Measurements from ENCODE around the gene APOC3.

Gene APOC3

DNA sequence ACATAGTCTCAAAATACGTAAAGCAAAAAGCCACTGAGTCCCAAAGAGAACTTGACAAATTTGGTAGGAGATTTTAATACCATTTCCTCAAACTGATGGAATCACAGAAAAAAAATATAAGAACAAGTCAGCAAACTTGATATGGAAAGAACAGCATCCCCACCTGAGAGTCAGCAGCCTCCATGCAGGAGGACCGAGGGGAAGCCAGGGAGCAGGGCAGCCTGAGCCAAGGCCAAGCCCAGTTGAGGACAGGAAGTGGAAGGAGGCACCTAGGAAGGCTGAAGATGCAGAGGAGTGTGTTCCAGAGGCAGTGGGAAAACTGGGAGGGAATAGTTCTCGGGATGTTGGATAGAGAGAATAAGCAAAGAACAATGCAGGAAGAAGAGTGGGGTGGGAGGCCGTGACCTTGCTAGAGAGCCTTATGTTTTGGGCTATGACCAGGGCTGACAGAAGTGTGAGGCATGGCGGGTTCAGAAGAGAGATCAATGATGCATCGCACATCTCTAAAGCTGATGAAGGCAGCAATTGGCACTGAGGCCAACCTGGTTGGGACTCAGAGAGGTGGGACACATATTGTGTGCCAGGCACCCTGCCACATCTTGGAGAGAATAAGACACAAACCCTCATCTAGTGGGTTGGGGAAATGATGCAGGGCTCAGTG is 22.0 kb upstream of the APOC3 start:
- DNase-seq: no peak

DNA sequence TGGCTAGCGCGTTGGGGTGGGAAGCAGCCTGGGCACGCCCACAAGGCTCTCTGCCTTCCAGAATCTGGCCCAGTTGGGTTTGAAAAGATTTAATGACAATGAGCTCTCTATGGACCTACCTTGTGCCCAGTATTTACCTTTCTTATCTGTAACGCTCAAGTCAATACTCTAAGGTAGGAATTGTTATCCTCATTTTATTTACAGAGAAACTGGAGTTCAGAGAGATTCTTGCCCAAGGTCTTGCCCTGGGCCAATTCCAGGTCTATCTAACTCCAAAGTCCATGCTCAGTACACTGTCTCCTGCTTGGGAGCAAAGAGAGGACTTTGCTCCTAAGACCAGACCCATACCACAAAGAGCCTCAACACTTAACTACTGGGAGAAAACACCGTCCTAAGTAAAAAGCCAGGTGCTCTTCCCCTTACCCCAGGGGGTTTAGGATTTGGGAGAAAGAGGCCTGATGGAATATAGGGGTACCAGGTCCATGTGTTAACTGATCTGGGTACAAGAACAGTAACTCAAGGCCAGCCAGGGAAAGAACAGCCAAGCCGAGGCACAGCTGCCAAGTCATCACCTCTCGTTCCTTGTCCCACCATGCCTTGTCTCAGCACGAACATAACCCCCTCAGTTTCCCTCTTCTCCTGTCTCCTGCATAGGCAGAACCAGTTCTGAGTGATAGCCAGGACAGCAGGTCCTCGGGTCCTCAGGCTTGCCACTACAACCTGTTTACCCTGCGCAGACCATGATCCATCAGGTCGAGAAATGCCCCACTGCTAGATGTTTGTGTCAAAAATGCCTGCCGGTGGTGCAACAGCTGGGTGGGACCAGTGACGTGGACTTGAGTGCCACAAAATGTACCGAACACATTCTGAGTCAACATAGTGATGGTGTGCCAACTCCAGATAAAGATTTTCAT is 21.2 kb upstream of the APOC3 start:
- no peak for DNase-seq

DNA sequence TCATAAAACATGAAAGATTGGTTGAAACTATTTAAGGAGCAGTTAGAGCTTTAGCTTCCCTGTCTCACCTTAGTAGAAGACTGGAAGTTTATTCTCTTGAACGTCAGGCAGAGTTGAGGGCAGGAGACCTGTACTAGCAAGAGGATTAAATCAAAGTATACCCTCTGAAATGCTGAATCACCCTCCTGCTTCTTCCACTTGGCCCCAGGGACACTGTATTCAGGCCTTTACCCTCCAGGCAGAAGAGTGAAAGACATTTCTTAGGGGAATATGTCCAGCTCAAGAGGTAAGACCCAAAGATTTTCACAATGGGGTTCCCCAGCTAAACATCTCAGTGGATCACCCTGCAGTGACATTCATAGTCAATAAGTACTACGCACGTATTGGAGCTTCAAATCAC is 18.5 kb upstream of the APOC3 start:
- DNase-seq: no peak

DNA sequence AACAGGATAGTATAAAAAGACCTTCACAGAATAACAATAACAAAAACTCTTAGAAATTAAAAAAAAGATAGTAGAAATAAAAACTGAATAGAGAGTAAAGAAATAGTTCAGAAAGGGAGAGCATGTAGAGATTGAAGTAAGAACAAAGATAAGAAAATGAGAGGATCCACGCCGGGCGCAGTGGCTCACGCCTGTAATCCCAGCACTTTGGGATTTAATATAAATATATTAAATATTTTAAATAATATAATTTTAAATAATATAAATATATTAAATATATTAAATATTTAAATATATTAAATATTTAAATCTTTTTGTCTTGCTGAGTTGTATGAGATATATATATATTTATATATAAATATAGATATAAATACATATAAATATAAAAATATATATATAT is 17.6 kb upstream of the APOC3 start:
- DNase-seq: no peak

DNA sequence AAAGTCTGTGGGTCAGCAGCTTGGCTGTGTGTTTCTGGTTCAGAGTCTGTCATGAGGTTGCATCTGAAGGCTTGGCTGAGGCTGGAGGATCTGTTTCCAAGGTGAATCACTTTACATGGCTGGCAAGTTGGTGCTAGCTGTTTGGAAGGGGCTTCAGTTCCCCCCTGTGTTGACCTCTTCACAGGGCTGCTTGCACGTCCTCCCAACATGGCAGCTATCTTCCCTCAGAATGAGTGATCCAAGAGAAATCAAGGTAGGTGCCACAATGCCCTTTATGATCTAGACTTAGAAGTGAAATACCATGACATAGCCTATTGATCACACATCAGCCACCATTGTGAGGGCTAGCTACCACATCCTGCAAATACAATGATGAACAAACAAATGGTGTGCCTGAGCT is 16.5 kb upstream of the APOC3 start:
- no peak for DNase-seq

DNA sequence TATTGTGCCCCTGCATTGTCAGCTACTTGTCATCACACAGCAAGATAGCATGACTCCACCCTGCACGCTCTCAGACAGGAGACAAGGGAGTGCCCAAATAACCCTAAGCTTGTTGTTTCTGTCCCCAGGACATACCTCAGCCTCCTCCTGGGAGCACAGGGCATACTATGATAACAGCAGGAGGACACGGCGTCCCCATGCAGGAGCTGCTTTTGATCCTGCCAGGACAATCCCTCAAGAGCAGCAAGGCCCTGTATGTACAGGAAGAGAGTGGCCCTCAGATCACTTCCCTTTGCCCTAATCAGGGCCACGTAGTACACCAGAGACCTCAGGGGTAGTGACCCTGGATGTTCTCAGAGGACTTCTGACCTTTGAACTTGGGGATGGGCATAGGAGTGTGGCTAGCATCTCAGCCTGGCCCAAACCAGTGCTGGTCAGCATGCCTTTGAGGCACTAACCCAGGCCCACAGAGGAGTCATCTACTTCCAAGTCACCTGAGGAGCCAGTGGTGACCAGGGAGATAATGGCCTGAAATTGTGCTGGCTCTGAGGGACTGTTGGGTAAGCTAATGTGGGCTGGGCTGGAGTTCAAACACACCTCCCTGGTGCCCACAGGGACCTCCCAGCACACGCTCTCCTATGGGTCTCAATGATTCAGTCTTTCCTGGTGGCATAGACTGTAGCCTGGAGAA is 15.8 kb upstream of the APOC3 start:
- DNase-seq: no peak

DNA sequence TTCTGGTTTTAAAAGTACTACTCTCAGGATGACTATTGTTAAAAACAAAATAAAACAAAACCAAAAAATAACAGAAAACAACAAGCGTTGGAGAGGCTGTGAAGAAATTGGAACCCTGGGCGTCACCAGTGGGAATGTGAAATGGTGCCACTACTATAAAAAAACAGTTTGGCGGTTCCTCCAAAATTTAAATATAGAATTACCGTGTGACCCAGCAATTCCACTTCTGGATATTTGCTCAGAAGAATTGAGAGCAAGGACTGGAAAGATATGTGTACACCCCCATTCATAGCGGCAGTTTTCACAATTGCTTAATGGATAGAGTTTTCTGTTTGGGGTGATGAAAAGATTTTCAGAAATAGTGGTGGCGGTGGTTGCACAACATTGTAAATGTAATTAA is 15.2 kb upstream of the APOC3 start:
- no peak for DNase-seq

DNA sequence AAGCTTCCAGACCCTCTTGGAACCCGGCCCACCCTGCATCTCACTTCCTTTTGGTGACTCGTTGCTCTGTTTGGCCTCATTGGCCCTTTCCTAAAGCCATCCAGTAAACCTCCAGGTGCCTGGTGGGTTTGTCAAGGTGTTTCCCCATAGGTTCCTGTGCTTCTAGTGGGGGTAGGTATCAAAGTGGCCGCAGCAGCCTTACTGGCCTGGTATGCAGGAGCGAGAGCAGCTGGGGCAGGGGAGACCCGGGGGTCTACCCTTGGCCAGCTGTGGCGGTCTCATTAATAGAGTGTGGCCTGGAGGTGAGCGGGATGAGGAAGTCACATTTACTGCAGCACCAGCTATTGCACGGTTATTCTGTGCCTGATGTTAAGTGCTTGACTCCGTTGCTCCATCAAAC is 10.7 kb upstream of the APOC3 start:
- DNase-seq: no peak

DNA sequence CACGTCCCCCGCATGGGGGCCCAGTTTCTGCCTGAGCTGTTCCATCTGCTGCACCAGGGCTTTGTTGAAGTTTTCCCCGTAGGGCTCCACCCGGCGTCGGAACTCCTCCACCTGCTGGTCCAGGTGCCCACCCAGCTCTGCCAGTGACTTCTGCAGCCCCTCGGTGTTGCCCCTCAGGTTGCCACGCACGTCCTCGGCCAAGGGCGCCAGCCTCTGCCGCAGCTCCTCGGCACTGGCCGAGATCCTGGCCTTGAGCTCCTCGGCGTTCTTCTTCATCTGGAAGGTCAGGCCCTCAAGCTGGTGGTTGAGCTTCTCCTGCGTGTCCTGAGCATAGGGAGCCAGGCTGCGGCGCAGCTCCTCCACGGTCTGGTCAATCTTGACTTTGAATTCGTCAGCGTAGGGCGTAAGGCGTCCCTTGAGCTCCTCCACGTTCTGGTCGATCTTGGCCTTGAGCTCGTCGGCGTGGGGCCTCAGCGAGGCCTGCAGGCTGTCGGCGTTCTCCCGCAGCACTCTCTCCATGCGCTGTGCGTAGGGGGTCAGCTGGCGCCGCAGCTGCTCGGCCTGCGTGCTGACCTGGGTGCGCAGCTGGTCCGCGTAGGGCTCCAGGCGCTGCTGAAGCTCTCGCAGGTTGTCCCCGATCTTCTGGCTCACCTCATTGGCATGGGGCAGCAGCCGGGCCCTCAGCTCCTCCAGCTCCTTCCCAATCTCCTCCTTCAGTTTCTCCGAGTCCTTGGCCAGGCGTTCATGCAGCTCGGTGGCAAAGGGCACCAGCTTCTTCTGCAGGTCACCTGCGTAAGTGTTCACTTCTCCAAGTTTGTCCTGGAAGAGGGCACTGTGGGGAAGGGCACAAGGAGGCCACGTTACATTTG is 8.4 kb upstream of the APOC3 start:
- DNase-seq: no peak

DNA sequence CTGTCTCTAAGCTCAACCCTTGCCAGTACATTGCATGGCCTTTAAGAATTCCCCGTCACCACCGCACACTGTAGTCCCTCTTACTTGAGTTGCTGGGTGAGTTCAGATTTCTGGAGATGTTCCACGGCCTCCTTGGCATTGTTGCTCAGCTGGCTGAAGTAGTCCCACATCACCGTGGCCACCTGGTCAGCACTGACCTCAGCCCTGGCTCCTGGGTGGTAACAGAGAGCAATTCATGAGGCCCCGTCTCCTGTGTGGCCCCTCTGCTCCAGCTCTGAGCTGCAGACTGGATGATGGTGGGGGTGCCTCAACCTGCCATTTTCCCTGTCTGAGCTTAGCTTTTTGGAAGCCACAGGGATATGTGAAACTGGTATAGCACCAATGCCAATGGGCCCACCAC is 7.1 kb upstream of the APOC3 start:
- no peak for DNase-seq

DNA sequence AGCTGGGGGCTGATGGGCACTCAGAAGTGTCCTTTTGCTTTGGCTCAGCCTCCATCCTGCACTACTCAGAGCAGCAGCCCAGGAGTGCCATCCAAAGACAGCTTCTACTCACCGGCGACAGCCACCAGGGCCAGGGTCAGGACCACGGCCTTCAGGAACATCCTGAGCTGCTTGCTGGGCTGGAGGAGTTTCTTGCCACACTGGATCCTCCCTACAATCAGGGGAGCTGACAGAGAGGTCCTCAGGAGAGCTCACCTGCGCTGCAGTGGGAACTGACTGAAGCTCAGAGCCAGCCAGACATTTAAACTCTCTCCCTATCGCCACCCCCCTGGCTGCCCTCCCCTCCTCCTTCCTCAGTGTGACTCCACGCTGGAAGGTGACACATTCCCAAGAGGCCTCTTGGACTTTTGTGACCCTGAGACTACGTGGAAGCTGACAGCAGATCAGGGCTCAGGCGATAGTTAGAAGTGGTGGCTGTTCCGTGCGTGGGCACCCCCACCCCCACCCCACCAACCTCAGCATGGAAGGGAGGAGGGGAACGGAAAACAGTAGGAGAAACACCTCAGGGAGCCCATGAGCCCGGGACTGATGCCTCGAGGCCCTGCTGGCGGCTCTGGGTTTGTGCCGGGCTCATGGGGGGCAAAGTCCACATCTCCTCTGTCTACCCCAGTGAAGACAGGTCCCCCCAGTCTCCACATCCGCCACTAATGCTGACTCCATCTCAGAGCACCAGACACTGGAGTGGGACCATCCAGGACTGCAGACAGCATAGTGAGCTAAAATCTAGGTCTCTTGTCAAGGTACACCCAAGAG is 6.5 kb upstream of the APOC3 start, which contains the start of gene APOA4:
APOA4 (minus strand) TSS at position 274 of the 813 bp plus-strand sequence; CDS start at position 161, 113 bp downstream.
- no peak for DNase-seq

DNA sequence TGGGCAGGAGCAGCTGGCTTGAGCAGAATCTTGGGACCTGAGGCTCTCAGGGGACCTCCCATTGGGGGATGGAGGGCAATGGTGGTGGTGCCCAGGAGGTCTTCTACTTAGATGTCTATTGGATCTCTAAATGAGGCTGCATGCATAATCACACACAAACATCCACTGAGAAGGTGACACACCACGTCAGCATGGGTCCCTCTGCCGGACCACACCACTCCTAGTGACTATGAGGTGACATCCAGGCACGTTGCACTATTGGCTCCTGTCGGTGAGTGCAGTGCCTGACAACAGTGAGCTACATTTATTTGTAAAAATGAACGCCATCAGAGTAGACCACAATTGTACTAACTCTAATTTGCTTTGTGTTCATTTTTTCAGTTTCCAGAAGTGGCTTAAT is 4.3 kb upstream of the APOC3 start:
- no peak for DNase-seq

DNA sequence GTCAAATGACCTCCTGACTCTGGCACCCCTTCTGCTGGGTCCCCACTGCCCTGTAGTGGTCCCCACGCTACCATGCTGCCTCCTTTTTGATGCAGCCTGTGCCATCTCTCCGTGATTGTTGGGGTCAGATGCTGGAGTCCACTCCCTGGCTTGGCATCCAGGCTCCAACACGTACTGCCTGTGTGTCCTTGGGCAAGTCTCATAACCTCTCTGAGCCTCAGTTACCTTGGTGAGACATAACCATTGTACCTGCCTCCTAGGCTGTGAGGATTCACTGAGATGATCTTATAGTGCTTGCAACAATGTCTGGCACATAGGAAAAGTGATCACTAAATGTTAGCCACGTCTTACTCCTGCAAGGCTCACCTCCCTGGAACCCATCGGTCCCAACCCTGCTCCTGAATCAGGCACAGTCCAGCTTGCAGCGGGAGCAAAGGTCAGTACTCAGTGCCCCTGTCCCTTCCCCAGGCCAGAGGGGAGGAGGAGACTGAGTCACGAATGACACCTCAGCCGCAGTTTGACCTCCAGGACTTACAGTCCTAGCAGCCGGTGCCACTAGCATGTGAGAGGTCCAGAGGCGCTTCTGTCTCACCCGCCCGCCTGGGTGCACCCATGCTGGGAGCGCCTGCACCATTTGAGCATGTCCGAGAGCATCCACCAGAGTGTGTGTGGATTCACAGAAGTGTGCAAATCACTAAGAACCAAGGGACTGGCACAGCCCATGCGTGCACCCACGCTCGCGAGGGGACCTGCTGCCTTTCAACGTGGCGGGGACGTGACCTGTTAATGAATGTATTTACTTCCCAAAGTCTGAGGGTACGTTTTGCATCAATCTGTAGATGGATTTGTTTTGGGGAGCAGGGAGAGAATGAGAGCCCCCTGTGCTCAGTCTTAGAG is 3.6 kb upstream of the APOC3 start:
- DNase-seq: no peak

DNA sequence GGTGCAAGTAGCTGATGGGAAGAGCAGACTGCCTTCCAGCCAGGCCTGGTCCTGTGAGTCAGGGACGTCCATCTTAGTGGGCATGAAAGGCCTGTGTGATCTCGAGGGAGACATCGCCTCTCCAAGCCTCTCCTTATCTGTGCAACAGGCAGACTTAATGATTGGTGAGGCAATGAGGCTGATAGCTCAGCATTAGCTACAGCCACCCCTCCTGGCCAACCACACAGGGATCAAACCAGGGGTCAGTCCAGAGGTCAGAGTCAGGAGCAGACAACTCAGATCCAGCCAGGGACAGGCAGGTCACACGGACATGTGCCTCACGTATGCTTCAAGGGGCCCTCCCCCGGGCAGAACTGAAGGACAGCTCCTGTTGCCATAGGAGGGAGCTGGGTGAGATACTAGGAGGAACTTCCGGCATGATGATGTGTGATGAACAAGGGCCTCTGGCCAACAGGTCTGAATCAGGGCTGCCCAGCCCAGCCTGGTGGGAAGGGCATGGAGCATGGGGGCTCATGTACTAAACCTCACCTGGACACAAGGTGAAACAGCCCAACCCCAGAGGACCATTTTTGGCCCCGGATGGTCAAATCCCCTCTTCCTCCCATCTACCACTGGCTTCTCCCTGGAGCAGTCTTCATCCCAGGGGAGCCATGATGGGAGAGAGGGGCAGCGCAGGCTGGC is 2.8 kb upstream of the APOC3 start:
- no peak for DNase-seq

DNA sequence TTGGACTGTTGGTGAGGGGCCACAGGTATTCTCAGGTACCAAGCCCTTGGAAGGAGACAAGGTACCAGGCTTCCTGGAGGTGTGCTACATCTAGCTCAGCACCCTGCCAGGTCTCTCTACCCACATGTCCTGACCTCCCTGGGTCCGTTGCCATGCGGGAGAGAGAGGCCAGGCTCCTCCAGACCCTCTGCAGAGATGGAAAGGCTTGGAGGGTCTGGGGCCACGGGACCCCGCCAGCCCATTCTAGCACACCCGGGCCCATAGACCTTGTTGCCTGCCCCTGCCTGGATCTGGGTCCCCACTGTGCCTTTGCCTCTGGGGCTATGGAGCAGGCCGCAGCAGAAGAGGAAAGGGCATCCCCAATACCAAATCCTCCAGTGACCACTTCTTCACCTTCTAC is 2.2 kb upstream of the APOC3 start:
- DNase-seq: no peak

DNA sequence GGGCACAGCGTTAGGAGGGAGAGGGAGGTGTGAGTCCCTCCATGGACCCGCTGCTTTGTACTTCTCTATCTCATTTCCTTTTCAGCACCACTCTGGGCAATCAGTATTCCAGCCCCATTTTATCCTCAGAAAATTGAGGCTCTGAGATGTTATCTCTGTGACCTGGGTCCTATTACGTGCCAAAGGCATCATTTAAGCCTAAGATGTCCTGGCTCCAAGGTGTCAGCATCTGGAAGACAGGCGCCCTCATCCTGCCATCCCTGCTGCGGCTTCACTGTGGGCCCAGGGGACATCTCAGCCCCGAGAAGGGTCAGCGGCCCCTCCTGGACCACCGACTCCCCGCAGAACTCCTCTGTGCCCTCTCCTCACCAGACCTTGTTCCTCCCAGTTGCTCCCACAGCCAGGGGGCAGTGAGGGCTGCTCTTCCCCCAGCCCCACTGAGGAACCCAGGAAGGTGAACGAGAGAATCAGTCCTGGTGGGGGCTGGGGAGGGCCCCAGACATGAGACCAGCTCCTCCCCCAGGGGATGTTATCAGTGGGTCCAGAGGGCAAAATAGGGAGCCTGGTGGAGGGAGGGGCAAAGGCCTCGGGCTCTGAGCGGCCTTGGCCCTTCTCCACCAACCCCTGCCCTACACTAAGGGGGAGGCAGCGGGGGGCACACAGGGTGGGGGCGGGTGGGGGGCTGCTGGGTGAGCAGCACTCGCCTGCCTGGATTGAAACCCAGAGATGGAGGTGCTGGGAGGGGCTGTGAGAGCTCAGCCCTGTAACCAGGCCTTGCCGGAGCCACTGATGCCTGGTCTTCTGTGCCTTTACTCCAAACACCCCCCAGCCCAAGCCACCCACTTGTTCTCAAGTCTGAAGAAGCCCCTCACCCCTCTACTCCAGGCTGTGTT is 829 bp upstream of the APOC3 start:
- no peak for DNase-seq

DNA sequence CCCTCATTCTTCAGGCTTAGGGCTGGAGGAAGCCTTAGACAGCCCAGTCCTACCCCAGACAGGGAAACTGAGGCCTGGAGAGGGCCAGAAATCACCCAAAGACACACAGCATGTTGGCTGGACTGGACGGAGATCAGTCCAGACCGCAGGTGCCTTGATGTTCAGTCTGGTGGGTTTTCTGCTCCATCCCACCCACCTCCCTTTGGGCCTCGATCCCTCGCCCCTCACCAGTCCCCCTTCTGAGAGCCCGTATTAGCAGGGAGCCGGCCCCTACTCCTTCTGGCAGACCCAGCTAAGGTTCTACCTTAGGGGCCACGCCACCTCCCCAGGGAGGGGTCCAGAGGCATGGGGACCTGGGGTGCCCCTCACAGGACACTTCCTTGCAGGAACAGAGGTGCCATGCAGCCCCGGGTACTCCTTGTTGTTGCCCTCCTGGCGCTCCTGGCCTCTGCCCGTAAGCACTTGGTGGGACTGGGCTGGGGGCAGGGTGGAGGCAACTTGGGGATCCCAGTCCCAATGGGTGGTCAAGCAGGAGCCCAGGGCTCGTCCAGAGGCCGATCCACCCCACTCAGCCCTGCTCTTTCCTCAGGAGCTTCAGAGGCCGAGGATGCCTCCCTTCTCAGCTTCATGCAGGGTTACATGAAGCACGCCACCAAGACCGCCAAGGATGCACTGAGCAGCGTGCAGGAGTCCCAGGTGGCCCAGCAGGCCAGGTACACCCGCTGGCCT is 641 bp downstream of the APOC3 start:
- no peak for DNase-seq

DNA sequence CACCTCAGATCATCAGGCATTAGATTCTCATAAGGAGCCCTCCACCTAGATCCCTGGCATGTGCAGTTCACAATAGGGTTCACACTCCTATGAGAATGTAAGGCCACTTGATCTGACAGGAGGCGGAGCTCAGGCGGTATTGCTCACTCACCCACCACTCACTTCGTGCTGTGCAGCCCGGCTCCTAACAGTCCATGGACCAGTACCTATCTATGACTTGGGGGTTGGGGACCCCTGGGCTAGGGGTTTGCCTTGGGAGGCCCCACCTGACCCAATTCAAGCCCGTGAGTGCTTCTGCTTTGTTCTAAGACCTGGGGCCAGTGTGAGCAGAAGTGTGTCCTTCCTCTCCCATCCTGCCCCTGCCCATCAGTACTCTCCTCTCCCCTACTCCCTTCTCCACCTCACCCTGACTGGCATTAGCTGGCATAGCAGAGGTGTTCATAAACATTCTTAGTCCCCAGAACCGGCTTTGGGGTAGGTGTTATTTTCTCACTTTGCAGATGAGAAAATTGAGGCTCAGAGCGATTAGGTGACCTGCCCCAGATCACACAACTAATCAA is 2.2 kb downstream of the APOC3 start:
- DNase-seq: no peak
